ENCODE results near the gene KDELR3.

The KDELR3 gene

GRCh38 chr22:38490915-38491314 lies 23.0 kb downstream of the KDELR3 start:
- Histone ChIP-seq H3K36me3 (peaks cover 98% of the 10 kb centered on the region), H3K4me3 (ENCODE audit: low read depth, low read length) (no peak overlapping the region), H3K9me3 (ENCODE audit: severe bottlenecking) (no peaks in the 10 kb centered on the region), H3K27ac (no peak overlapping the region), H3K27me3 (ENCODE audit: insufficient read depth, low read depth, severe bottlenecking) (no peaks in the 10 kb centered on the region)
- no peak for DNase-seq
- TF ChIP-seq CTCF (IDR thresholded peaks at IDR 0.05; ENCODE audit: low read depth, low read length), result no peak

GRCh38 chr22:38491707-38492348 lies 23.9 kb downstream of the KDELR3 start:
- no peak overlapping the region for H3K4me3 ChIP-seq (ENCODE audit: low read depth, low read length)
- peaks cover 98% of the 10 kb centered on the region for H3K36me3 ChIP-seq
- H3K27me3 ChIP-seq (ENCODE audit: insufficient read depth, low read depth, severe bottlenecking), result no peaks in the 10 kb centered on the region
- no peak for DNase-seq
- no peaks in the 10 kb centered on the region for H3K9me3 ChIP-seq (ENCODE audit: severe bottlenecking)
- H3K27ac ChIP-seq, result no peak overlapping the region
- TF ChIP-seq CTCF (IDR thresholded peaks at IDR 0.05; ENCODE audit: low read depth, low read length), result no peak

DNA sequence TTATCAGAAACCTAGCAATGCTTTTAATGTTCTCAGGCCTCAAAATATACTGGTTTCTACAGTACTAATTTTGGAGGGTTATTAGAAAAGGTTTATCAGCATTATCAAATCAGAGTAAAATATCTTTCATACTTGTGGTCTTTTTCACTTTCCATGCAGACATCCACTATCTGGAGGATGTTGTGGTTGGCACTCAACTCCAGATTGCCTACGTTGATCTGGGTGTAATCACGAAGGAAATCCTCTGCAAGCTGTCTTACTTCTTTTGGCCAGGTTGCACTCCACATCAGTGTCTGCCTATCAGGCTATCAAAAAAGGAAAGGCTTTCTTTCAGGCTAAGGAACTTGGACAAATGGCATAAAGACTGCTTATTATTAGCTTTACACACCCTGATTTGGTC lies 26.6 kb downstream of the KDELR3 start:
- no peak for TF ChIP-seq CTCF (IDR thresholded peaks at IDR 0.05; ENCODE audit: low read depth, low read length)
- Histone ChIP-seq H3K27ac (no peak overlapping the region), H3K9me3 (ENCODE audit: severe bottlenecking) (no peaks in the 10 kb centered on the region), H3K27me3 (ENCODE audit: insufficient read depth, low read depth, severe bottlenecking) (no peaks in the 10 kb centered on the region), H3K36me3 (peaks cover 97% of the 10 kb centered on the region), H3K4me3 (ENCODE audit: low read depth, low read length) (no peak overlapping the region)
- no peak for DNase-seq

DNA sequence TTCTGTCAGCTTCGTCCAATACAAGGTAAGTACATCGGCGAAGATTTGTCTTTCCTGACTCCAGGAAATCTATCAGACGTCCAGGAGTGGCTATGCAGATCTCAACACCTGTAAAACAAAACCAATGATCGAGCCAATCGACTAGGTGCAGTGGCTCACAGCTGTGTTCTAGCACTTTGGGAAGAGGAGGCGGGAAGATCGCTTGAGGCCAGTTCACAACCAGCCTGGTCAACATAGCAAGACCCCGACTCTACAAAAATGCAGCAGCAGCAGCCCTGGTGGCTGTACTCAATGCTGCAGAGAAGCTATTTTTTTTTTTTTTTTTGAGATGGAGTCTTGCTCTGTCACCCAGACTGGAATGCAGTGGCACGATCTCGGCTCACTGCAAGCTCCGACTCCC lies 27.0 kb downstream of the KDELR3 start:
- Histone ChIP-seq H3K36me3 (peaks cover 97% of the 10 kb centered on the region), H3K4me3 (ENCODE audit: low read depth, low read length) (no peak overlapping the region), H3K27me3 (ENCODE audit: insufficient read depth, low read depth, severe bottlenecking) (no peaks in the 10 kb centered on the region), H3K9me3 (ENCODE audit: severe bottlenecking) (no peaks in the 10 kb centered on the region), H3K27ac (no peak overlapping the region)
- no peak for TF ChIP-seq CTCF (IDR thresholded peaks at IDR 0.05; ENCODE audit: low read depth, low read length)
- DNase-seq, result no peak

- no peaks in the 10 kb centered on the region for H3K9me3 ChIP-seq (ENCODE audit: severe bottlenecking)
- no peak overlapping the region for H3K27ac ChIP-seq
- TF ChIP-seq CTCF (IDR thresholded peaks at IDR 0.05; ENCODE audit: low read depth, low read length), result no peak
- no peak for DNase-seq
- H3K27me3 ChIP-seq (ENCODE audit: insufficient read depth, low read depth, severe bottlenecking), result no peaks in the 10 kb centered on the region
- H3K4me3 ChIP-seq (ENCODE audit: low read depth, low read length), result no peak overlapping the region
- H3K36me3 ChIP-seq, result peaks cover 97% of the 10 kb centered on the region
Observed at GRCh38 chr22:38497869-38498268, 30.0 kb downstream of the KDELR3 start.
